Heart left ventricle (tissue), 16 donors: ENCODE results near the gene CHTF18. TPM values are rescaled to one million over a fixed set of nuclear protein-coding genes. Genes with fewer than 3 reads are reported as not detected.

ENCODE experiments used
- ATAC-seq, 4 donors: fragments of 200-7000 bp; cut with Tn5 transposase; one replicate each; pipeline ENCODE4 v1.9.1; 2020 to 2022; ENCODE audit warnings: moderate library complexity in 4 of 4, mild to moderate bottlenecking in 3 of 4, moderate number of reproducible peaks in 1 of 4
- DNase-seq, 5 donors: peaks; one replicate each; pipeline ENCODE4 v3.0.0-alpha.2; 2020
- H3K27ac ChIP-seq, 12 donors: fragments of 200-600 bp; sonication (generic) in 4 of 12; one replicate each; pipeline versions ENCODE4 v1.5.0 to v1.8.0; 2016 to 2022; ENCODE audit warnings: mild to moderate bottlenecking in 2 of 12
- H3K27me3 ChIP-seq, 9 donors: fragments of 200-600 bp; sonication (generic) in 2 of 9; one replicate each; pipeline versions ENCODE4 v1.5.1 to v1.8.0; 2016 to 2022; ENCODE audit warnings: mild to moderate bottlenecking in 3 of 9
- H3K36me3 ChIP-seq, 9 donors: fragments of 200-600 bp; sonication (generic) in 2 of 9; one replicate each; pipeline versions ENCODE4 v1.5.0 to v1.8.0; 2018 to 2022; ENCODE audit warnings: mild to moderate bottlenecking in 2 of 9
- H3K4me1 ChIP-seq, 12 donors: fragments of 200-600 bp; sonication (generic) in 4 of 12; one replicate each; pipeline versions ENCODE4 v1.5.0 to v1.8.0; 2016 to 2022; ENCODE audit warnings: mild to moderate bottlenecking in 3 of 12
- H3K4me3 ChIP-seq, 12 donors: fragments of 200-600 bp; sonication (generic) in 4 of 12; one replicate each; pipeline versions ENCODE4 v1.5.0 to v1.8.0; 2017 to 2022; ENCODE audit warnings: mild to moderate bottlenecking in 9 of 12, moderate library complexity in 4 of 12
- H3K9me3 ChIP-seq, 12 donors: fragments of 200-600 bp; sonication (generic) in 4 of 12; one replicate each; pipeline versions ENCODE4 v1.5.0 to v1.8.0; 2016 to 2022; ENCODE audit warnings: mild to moderate bottlenecking in 1 of 12
- CTCF ChIP-seq, 12 donors: fragments of 200-600 bp; sonication (generic) in 4 of 12; IDR thresholded peaks; one replicate each; pipeline versions ENCODE4 v1.5.0 to v1.8.0; 2018 to 2022; ENCODE audit warnings: antibody characterized with exemption in 12 of 12, mild to moderate bottlenecking in 5 of 12
- POLR2A ChIP-seq, 2 donors: fragments of 450-650 bp; IDR thresholded peaks; one replicate each; pipeline ENCODE4 v1.6.1; 2017; ENCODE audit warnings: antibody characterized with exemption in 2 of 2, mild to moderate bottlenecking in 2 of 2, moderate library complexity in 2 of 2
- WGBS, 4 donors: extraction: QIAGEN DNeasy Blood & Tissue Kit in 2 of 4; methylation state at CpG; one replicate each; pipeline versions ENCODE4 v1.1.5 to v1.1.7; 2013 to 2018; 5-methylcytosine and 5-hydroxymethylcytosine counted together
- intact Hi-C, 10 donors: fragments of 100-400 bp; cut with DNase I; formaldehyde crosslinking; loops; one replicate each; pipeline versions ENCODE4 v1.11.1 to v1.14.2; 2022
- polyA plus RNA-seq, 2 donors: library from polyadenylated mRNA; stranded (reverse); fragments of 200-250 nt; gene quantifications; one replicate each; pipeline ENCODE4 v1.2.3, GENCODE V29; 2013
- total RNA-seq, 9 donors: library from RNA; depleted of rRNA in 2 of 9; stranded (reverse); fragments of >200 nt in 2 of 9; fragmentation: NEBNext Ultra II Directional in 3 of 9; extraction: Animal tissue kit (Norgen Biotek cat#: 25700) in 3 of 9; gene quantifications; one replicate each; pipeline versions ENCODE4 v1.1.0 to v1.2.4, GENCODE V29; 2016 to 2023
- donor health status: ischemic (EF 13 %, LVEDD 7.1; RV severe dilation, severe dysfunction).
- donor health status: healthy with polysubstance abuse.
- donor health status: DM: no; HTN: yes; CAD: no.
- donor health status: DM: no; HTN: no; CAD: no.
- donor health status: ischemic (EF 25% LVEDD 6.9; RV normal size, moderate dysfunction).
- donor health status: ischemic (EF 25% LVEDD 5.7; RV mildly dilated, moderate dysfunction).
- donor health status: healthy.
- donor health status: DM: yes; HTN: yes; CAD: no.
- donor health status: ischemic (EF 35%, LVEDD 5.7; RV mildly dilated, moderate dysfunction).
- donor health status: nonischemic (EF 11% LVEDD 7.7; RV severe dilation, severe dysfunction).
- donor health status: DM: yes; HTN: yes; CAD: no.
- donor health status: PGD.
- donor health status: ischemic (EF 29% LVEDD 5.4; RV normal size, mild dysfunction).
- donor health status: nonischemic (EF 23%, LVEDD 6.1; RV moderate dilation, normal function).

The CHTF18 gene
- total and polyA plus RNA-seq, 11 donors: 0.83 to 15.0 (median 3.9) TPM

DNA sequence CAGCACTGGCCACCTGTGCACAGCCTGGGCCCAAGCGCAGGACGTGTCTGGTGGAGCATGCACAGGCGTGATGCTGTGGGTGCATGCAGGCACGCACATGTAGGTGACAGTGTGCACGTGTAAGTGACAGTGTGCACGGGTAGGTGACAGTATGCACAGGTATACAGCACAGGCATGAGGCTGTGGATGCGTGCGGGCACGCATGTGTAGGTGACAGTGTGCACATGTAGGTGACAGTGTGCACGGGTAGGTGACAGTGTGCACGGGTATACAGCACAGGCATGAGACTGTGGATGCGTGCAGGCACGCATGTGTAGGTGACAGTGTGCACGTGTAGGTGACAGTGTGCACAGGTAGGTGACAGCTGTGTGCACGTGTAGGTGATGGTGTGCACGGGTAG, 8.1 kb upstream of the CHTF18 start:
- intact Hi-C loops: no loop called here
- H3K9me3 ChIP-seq: no peaks in the 10 kb centered on the region
- H3K27ac ChIP-seq: no peak overlapping the region
- no peak for TF ChIP-seq POLR2A (IDR thresholded peaks at IDR 0.05)
- TF ChIP-seq CTCF (IDR thresholded peaks at IDR 0.05): no peak
- no peaks in the 10 kb centered on the region for H3K36me3 ChIP-seq
- WGBS, 4 donors: 84 to 91% (median 88%) methylated on average over 16 of the region's 16 CpGs
- peaks cover 0 to 8% (median 0%) of the 10 kb centered on the region in 12 donors for H3K4me1 ChIP-seq
- no peak for DNase-seq
- H3K4me3 ChIP-seq: no peak overlapping the region
- peaks cover 7 to 51% (median 12%) of the 10 kb centered on the region in 9 donors for H3K27me3 ChIP-seq
- no peak for ATAC-seq

- intact Hi-C loops: no loop called here
- DNase-seq (no peak), ATAC-seq (no peak)
These were observed 6.9 kb upstream of the CHTF18 start for GRCh38 chr16:781346-782010.

GRCh38 chr16:782258-782657, 6.2 kb upstream of the CHTF18 start:
- ATAC-seq: no peak
- Histone ChIP-seq H3K4me1 (peaks cover 0 to 21% (median 5%) of the 10 kb centered on the region in 12 donors), H3K27me3 (peaks cover 7 to 49% (median 12%) of the 10 kb centered on the region in 9 donors), H3K36me3 (peaks cover 0 to 11% (median 0%) of the 10 kb centered on the region in 9 donors), H3K27ac (no peak overlapping the region), H3K9me3 (no peaks in the 10 kb centered on the region), H3K4me3 (no peak overlapping the region)
- DNase-seq: no peak
- 52 to 64% (median 58%) methylated on average over 5 to 6 of the region's 6 CpGs for WGBS, 4 donors
- intact Hi-C loops: no loop called here
- TF ChIP-seq CTCF (IDR thresholded peaks at IDR 0.05) (no peak), POLR2A (IDR thresholded peaks at IDR 0.05) (no peak)

More at GRCh38 chr16:781346-782010, 6.9 kb upstream of the CHTF18 start:
- Histone ChIP-seq H3K4me1 (peaks cover 0 to 16% (median 0%) of the 10 kb centered on the region in 12 donors), H3K27ac (no peak overlapping the region), H3K27me3 (peaks cover 7 to 49% (median 12%) of the 10 kb centered on the region in 9 donors), H3K9me3 (no peaks in the 10 kb centered on the region), H3K36me3 (peaks cover 0 to 8% (median 0%) of the 10 kb centered on the region in 9 donors), H3K4me3 (no peak overlapping the region)
- WGBS, 4 donors: 54 to 81% (median 65%) methylated on average over 7 to 19 of the region's 19 CpGs
- TF ChIP-seq POLR2A (IDR thresholded peaks at IDR 0.05): no peak
- TF ChIP-seq CTCF (IDR thresholded peaks at IDR 0.05): no peak

DNA sequence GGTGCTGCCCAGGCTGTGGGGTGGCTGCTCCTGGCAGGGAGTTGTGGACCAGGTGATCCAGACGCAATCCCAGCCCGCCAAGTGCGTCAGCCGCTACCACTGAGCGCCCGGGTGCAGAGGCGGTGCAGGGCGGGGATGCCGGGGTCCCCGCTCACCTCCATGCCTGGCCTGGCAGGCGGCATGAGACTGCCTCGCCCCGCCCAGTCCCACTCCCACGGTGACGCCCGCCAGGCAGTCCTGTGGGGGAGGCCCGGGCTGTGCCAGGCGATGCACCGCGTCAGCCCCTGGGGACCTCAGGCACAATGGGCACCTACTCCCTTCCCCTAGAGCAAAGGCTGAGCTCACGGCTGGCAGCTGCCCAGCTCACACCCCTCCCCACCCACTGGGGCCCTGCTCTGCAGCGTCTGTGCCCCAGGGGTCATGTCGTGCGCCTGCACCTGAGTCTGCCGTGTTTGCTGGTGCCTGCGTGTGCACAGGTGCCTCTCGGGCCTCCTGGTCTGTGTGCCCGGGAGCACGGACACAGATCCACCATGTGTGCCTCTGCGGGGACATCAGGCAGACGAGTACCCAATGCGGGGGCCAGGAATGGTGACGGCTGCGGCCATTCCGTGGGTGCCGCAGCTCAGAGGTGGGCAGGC, 5.5 kb upstream of the CHTF18 start:
- intact Hi-C loops: no loop called here
- no peak for ATAC-seq
- no peak overlapping the region for H3K4me3 ChIP-seq
- H3K27me3 ChIP-seq: peaks cover 7 to 49% (median 12%) of the 10 kb centered on the region in 9 donors
- no peaks in the 10 kb centered on the region for H3K9me3 ChIP-seq
- whole genome bisulfite sequencing, 4 donors: 72 to 80% (median 74%) methylated on average over 5 to 36 of the region's 36 CpGs
- no peak overlapping the region for H3K27ac ChIP-seq
- peaks cover 0 to 27% (median 10%) of the 10 kb centered on the region in 12 donors for H3K4me1 ChIP-seq
- H3K36me3 ChIP-seq: peaks cover 0 to 11% (median 0%) of the 10 kb centered on the region in 9 donors
- no peak for DNase-seq
- TF ChIP-seq CTCF (IDR thresholded peaks at IDR 0.05) (no peak), POLR2A (IDR thresholded peaks at IDR 0.05) (no peak)
